ENCODE results near the gene RYR2. TPM values are rescaled to one million over a fixed set of nuclear protein-coding genes. Genes with fewer than 3 reads are reported as not detected.

The RYR2 gene
- total RNA-seq, 4 donors from 2014 or later = 0.13 to 2.5 (median 0.88) TPM

- no peak overlapping the region for H3K4me3 ChIP-seq
- no peaks in the 10 kb centered on the region for H3K36me3 ChIP-seq
- DNase-seq = no peak
- H3K27me3 ChIP-seq = no peaks in the 10 kb centered on the region
- H3K4me1 ChIP-seq = no peaks in the 10 kb centered on the region
- no peak for TF ChIP-seq POLR2A (IDR thresholded peaks at IDR 0.05)
- TF ChIP-seq, protein P1, sequence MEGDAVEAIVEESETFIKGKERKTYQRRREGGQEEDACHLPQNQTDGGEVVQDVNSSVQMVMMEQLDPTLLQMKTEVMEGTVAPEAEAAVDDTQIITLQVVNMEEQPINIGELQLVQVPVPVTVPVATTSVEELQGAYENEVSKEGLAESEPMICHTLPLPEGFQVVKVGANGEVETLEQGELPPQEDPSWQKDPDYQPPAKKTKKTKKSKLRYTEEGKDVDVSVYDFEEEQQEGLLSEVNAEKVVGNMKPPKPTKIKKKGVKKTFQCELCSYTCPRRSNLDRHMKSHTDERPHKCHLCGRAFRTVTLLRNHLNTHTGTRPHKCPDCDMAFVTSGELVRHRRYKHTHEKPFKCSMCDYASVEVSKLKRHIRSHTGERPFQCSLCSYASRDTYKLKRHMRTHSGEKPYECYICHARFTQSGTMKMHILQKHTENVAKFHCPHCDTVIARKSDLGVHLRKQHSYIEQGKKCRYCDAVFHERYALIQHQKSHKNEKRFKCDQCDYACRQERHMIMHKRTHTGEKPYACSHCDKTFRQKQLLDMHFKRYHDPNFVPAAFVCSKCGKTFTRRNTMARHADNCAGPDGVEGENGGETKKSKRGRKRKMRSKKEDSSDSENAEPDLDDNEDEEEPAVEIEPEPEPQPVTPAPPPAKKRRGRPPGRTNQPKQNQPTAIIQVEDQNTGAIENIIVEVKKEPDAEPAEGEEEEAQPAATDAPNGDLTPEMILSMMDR (IDR thresholded peaks at IDR 0.05) = no peak
- H3K9me3 ChIP-seq = no peaks in the 10 kb centered on the region
- H3K27ac ChIP-seq = no peak overlapping the region
Measured at GRCh38 chr1:237509748-237510147, 467.8 kb downstream of the RYR2 start.

- Histone ChIP-seq H3K4me1 (no peaks in the 10 kb centered on the region), H3K27me3 (no peaks in the 10 kb centered on the region), H3K27ac (no peak overlapping the region), H3K4me3 (no peak overlapping the region), H3K9me3 (no peaks in the 10 kb centered on the region), H3K36me3 (no peaks in the 10 kb centered on the region)
- no peak for DNase-seq
- TF ChIP-seq, protein P1 (IDR thresholded peaks at IDR 0.05) = no peak
- no peak for TF ChIP-seq POLR2A (IDR thresholded peaks at IDR 0.05)
Measured at GRCh38 chr1:237525102-237525501, 483.1 kb downstream of the RYR2 start.

DNA sequence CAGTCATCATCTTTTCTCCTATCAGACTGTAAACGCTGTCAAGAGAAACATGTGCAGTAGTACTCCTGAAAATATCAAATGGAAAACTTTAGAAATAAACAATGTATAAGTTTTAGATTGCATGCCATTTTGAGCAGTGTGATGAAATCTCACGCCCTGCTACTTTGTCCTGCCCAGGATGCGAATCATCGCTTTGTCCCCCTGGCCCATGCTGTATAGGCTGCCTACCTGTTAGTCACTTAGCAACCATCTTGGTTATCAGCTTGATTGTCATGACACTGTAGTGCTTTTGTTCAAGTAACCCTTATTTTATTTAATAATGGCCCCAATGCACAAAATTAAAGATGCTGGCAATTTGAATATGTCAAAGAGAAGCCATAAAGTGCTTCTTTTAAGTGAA is 485.8 kb downstream of the RYR2 start:
- H3K4me1 ChIP-seq = no peaks in the 10 kb centered on the region
- H3K36me3 ChIP-seq = no peaks in the 10 kb centered on the region
- H3K27ac ChIP-seq = no peak overlapping the region
- H3K4me3 ChIP-seq = no peak overlapping the region
- no peaks in the 10 kb centered on the region for H3K27me3 ChIP-seq
- H3K9me3 ChIP-seq = no peaks in the 10 kb centered on the region
- TF ChIP-seq POLR2A (IDR thresholded peaks at IDR 0.05) = no peak
- TF ChIP-seq, protein P1 (IDR thresholded peaks at IDR 0.05) = no peak
- DNase-seq = no peak

GRCh38 chr1:237528545-237528944 is 486.6 kb downstream of the RYR2 start:
- no peak for TF ChIP-seq POLR2A (IDR thresholded peaks at IDR 0.05)
- TF ChIP-seq, protein P1 (IDR thresholded peaks at IDR 0.05) = no peak
- Histone ChIP-seq H3K4me3 (no peak overlapping the region), H3K9me3 (no peaks in the 10 kb centered on the region), H3K27ac (no peak overlapping the region), H3K36me3 (no peaks in the 10 kb centered on the region), H3K27me3 (no peaks in the 10 kb centered on the region), H3K4me1 (no peaks in the 10 kb centered on the region)
- no peak for DNase-seq

DNA sequence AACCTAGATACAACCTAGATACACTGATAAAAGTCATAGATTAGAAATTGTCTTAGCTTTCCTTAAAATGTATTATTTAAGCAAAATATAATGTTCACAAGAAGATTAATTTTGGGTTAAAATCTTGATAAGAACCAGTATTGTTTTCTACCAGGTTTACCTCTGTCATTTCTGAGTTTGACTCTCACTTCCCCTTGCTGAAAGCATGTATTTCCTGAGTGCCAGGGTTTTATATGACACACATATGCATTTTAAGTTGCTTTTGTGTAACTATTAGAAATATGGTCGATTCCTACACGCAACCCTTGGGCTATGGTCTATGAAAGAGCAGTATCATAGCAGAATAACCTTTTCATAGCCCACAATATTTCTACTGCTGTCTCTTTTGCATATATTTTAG is 497.1 kb downstream of the RYR2 start:
- no peak for DNase-seq
- Histone ChIP-seq H3K9me3 (no peaks in the 10 kb centered on the region), H3K36me3 (no peaks in the 10 kb centered on the region), H3K27me3 (no peaks in the 10 kb centered on the region), H3K27ac (no peak overlapping the region), H3K4me1 (no peaks in the 10 kb centered on the region), H3K4me3 (no peak overlapping the region)
- TF ChIP-seq POLR2A (IDR thresholded peaks at IDR 0.05) = no peak
- TF ChIP-seq, protein P1 (IDR thresholded peaks at IDR 0.05) = no peak
